ENCODE data around the gene BCL2L14. TPM values are rescaled to one million over a fixed set of nuclear protein-coding genes. Genes with fewer than 3 reads are reported as not detected.
A peak's percentile ranks its signal among the peaks of the same experiment; 100 is the strongest.

BCL2L14 gene
- total and polyA plus RNA-seq, 2 donors from 2014 or later = 2.2 to 2.7 TPM

GRCh38 chr12:12127304-12127703 lies 56.6 kb downstream of the BCL2L14 start:
- TF ChIP-seq CTCF (IDR thresholded peaks at IDR 0.05; ENCODE audit: borderline replicate concordance, extremely low read depth, insufficient read depth) = no peak
- no peak overlapping the region for H3K9ac ChIP-seq (ENCODE audit: low read length in 3 of 3)
- H3K27ac ChIP-seq (ENCODE audit: low read depth in 2 of 2, low read length in 2 of 2) = no peak overlapping the region
- FAIRE-seq = no peak
- no peaks in the 10 kb centered on the region for H3K4me1 ChIP-seq (ENCODE audit: control insufficient read depth in 2 of 3, insufficient read depth in 2 of 3, low read depth in 1 of 3, low read length in 3 of 3)
- DNase-seq = no peak
- H3K27me3 ChIP-seq (ENCODE audit: control insufficient read depth, insufficient read depth, low read length) = no peaks in the 10 kb centered on the region
- H3K4me3 ChIP-seq (ENCODE audit: low read length in 3 of 3) = no peak overlapping the region
- H3K9me3 ChIP-seq (ENCODE audit: control insufficient read depth in 2 of 3, insufficient read depth in 1 of 3, low read length in 3 of 3) = no peaks in the 10 kb centered on the region
- intact Hi-C loops (cut with DNase I) = no loop called here
- H3K36me3 ChIP-seq (ENCODE audit: control insufficient read depth in 2 of 3, insufficient read depth in 3 of 3, low read length in 3 of 3) = peaks cover 7 to 44% (median 11%) of the 10 kb centered on the region in 3 donors

GRCh38 chr12:12128670-12129069 lies 57.9 kb downstream of the BCL2L14 start:
- no peak overlapping the region for H3K9ac ChIP-seq (ENCODE audit: low read length in 3 of 3)
- no peak for TF ChIP-seq CTCF (IDR thresholded peaks at IDR 0.05; ENCODE audit: borderline replicate concordance, extremely low read depth, insufficient read depth)
- H3K27me3 ChIP-seq (ENCODE audit: control insufficient read depth, insufficient read depth, low read length) = no peaks in the 10 kb centered on the region
- FAIRE-seq (no peak), DNase-seq (peak in 2 of 5 donors; percentile 6 to 30)
- intact Hi-C loops (cut with DNase I) = no loop called here
- H3K4me3 ChIP-seq (ENCODE audit: low read length in 3 of 3) = no peak overlapping the region
- no peaks in the 10 kb centered on the region for H3K4me1 ChIP-seq (ENCODE audit: control insufficient read depth in 2 of 3, insufficient read depth in 2 of 3, low read depth in 1 of 3, low read length in 3 of 3)
- H3K27ac ChIP-seq (ENCODE audit: low read depth in 2 of 2, low read length in 2 of 2) = no peak overlapping the region
- H3K36me3 ChIP-seq (ENCODE audit: control insufficient read depth in 2 of 3, insufficient read depth in 3 of 3, low read length in 3 of 3) = peaks cover 7 to 35% (median 11%) of the 10 kb centered on the region in 3 donors
- no peaks in the 10 kb centered on the region for H3K9me3 ChIP-seq (ENCODE audit: control insufficient read depth in 2 of 3, insufficient read depth in 1 of 3, low read length in 3 of 3)

- H3K9me3 ChIP-seq (ENCODE audit: control insufficient read depth in 2 of 3, insufficient read depth in 1 of 3, low read length in 3 of 3) = no peaks in the 10 kb centered on the region
- peaks cover 6 to 16% (median 8%) of the 10 kb centered on the region in 3 donors for H3K36me3 ChIP-seq (ENCODE audit: control insufficient read depth in 2 of 3, insufficient read depth in 3 of 3, low read length in 3 of 3)
- H3K27ac ChIP-seq (ENCODE audit: low read depth in 2 of 2, low read length in 2 of 2) = no peak overlapping the region
- intact Hi-C loops (cut with DNase I) = no loop called here
- DNase-seq (no peak), FAIRE-seq (no peak)
- no peak overlapping the region for H3K9ac ChIP-seq (ENCODE audit: low read length in 3 of 3)
- no peak overlapping the region for H3K4me3 ChIP-seq (ENCODE audit: low read length in 3 of 3)
- H3K4me1 ChIP-seq (ENCODE audit: control insufficient read depth in 2 of 3, insufficient read depth in 2 of 3, low read depth in 1 of 3, low read length in 3 of 3) = peaks cover 0 to 1% (median 0%) of the 10 kb centered on the region in 3 donors
- TF ChIP-seq CTCF (IDR thresholded peaks at IDR 0.05; ENCODE audit: borderline replicate concordance, extremely low read depth, insufficient read depth) = no peak
- H3K27me3 ChIP-seq (ENCODE audit: control insufficient read depth, insufficient read depth, low read length) = no peaks in the 10 kb centered on the region
These were observed 62.5 kb downstream of the BCL2L14 start for GRCh38 chr12:12133259-12133658.

GRCh38 chr12:12133785-12134184 lies 63.0 kb downstream of the BCL2L14 start:
- Histone ChIP-seq H3K36me3 (ENCODE audit: control insufficient read depth in 2 of 3, insufficient read depth in 3 of 3, low read length in 3 of 3) (peaks cover 6 to 16% (median 10%) of the 10 kb centered on the region in 3 donors), H3K9ac (ENCODE audit: low read length in 3 of 3) (no peak overlapping the region), H3K4me1 (ENCODE audit: control insufficient read depth in 2 of 3, insufficient read depth in 2 of 3, low read depth in 1 of 3, low read length in 3 of 3) (peaks cover 0 to 7% (median 0%) of the 10 kb centered on the region in 3 donors), H3K27ac (ENCODE audit: low read depth in 2 of 2, low read length in 2 of 2) (no peak overlapping the region), H3K9me3 (ENCODE audit: control insufficient read depth in 2 of 3, insufficient read depth in 1 of 3, low read length in 3 of 3) (no peaks in the 10 kb centered on the region), H3K4me3 (ENCODE audit: low read length in 3 of 3) (no peak overlapping the region), H3K27me3 (ENCODE audit: control insufficient read depth, insufficient read depth, low read length) (no peaks in the 10 kb centered on the region)
- no peak for TF ChIP-seq CTCF (IDR thresholded peaks at IDR 0.05; ENCODE audit: borderline replicate concordance, extremely low read depth, insufficient read depth)
- FAIRE-seq (no peak), DNase-seq (no peak)
- intact Hi-C loops (cut with DNase I) = no loop called here
